ENCODE data around the gene IPO9.

Gene IPO9

GRCh38 chr1:201904579-201904978 lies 75.6 kb downstream of the IPO9 start:
- DNase-seq (ENCODE audit: low read depth, low spot score), result no peak

- DNase-seq (ENCODE audit: low read depth, low spot score), result no peak
Observed at GRCh38 chr1:201905234-201905890, 76.4 kb downstream of the IPO9 start.

- DNase-seq (ENCODE audit: low read depth, low spot score), result no peak
Observed at GRCh38 chr1:201906336-201906735, 77.4 kb downstream of the IPO9 start.

GRCh38 chr1:201907621-201908020 lies 78.7 kb downstream of the IPO9 start:
- no peak for DNase-seq (ENCODE audit: low read depth, low spot score)

GRCh38 chr1:201911826-201912571 lies 83.0 kb downstream of the IPO9 start:
- DNase-seq (ENCODE audit: low read depth, low spot score), result no peak

GRCh38 chr1:201912832-201913231 lies 83.9 kb downstream of the IPO9 start:
- no peak for DNase-seq (ENCODE audit: low read depth, low spot score)

- no peak for DNase-seq (ENCODE audit: low read depth, low spot score)
Observed at GRCh38 chr1:201914456-201915235, 85.7 kb downstream of the IPO9 start.

- no peak for DNase-seq (ENCODE audit: low read depth, low spot score)
Observed at GRCh38 chr1:201916649-201917249, 87.8 kb downstream of the IPO9 start.

GRCh38 chr1:201917362-201918033 lies 88.5 kb downstream of the IPO9 start:
- no peak for DNase-seq (ENCODE audit: low read depth, low spot score)

GRCh38 chr1:201918343-201918742 lies 89.4 kb downstream of the IPO9 start:
- DNase-seq (ENCODE audit: low read depth, low spot score), result no peak

GRCh38 chr1:201921952-201922558 lies 93.1 kb downstream of the IPO9 start:
- no peak for DNase-seq (ENCODE audit: low read depth, low spot score)

- DNase-seq (ENCODE audit: low read depth, low spot score), result no peak
Observed at GRCh38 chr1:201925301-201925567, 96.3 kb downstream of the IPO9 start.

GRCh38 chr1:201925981-201926645 lies 97.2 kb downstream of the IPO9 start:
- no peak for DNase-seq (ENCODE audit: low read depth, low spot score)

GRCh38 chr1:201928266-201928665 lies 99.3 kb downstream of the IPO9 start:
- DNase-seq (ENCODE audit: low read depth, low spot score), result no peak

- DNase-seq (ENCODE audit: low read depth, low spot score), result no peak
Observed at GRCh38 chr1:201930137-201930536, 101.2 kb downstream of the IPO9 start.

- no peak for DNase-seq (ENCODE audit: low read depth, low spot score)
Observed at GRCh38 chr1:201930803-201931202, 101.8 kb downstream of the IPO9 start.
